Measurements from ENCODE around the gene ALKBH8.
"Not testable (repeated sequence)": the region's sequence is repeated elsewhere in the genome, so short reads cannot be mapped to it uniquely, and the experiment has no call there.

The ALKBH8 gene

GRCh38 chr11:107501713-107502112, 63.8 kb downstream of the ALKBH8 start:
- DNase-seq, result no peak

- not testable (repeated sequence) for DNase-seq
These were observed 68.2 kb downstream of the ALKBH8 start for GRCh38 chr11:107497371-107497770.

- no peak for DNase-seq
These were observed 69.5 kb downstream of the ALKBH8 start for GRCh38 chr11:107496011-107496410.

- DNase-seq, result no peak
These were observed 71.5 kb downstream of the ALKBH8 start for GRCh38 chr11:107494055-107494454.

- DNase-seq, result no peak
These were observed 72.4 kb downstream of the ALKBH8 start for GRCh38 chr11:107493117-107493516.

GRCh38 chr11:107490836-107491235, 74.7 kb downstream of the ALKBH8 start:
- DNase-seq, result no peak

- no peak for DNase-seq
These were observed 83.3 kb downstream of the ALKBH8 start for GRCh38 chr11:107482234-107482633.

GRCh38 chr11:107478922-107479321, 86.6 kb downstream of the ALKBH8 start:
- DNase-seq, result no peak

GRCh38 chr11:107477820-107478219, 87.7 kb downstream of the ALKBH8 start:
- DNase-seq, result no peak

GRCh38 chr11:107473792-107474191, 91.7 kb downstream of the ALKBH8 start:
- no peak for DNase-seq

GRCh38 chr11:107472966-107473365, 92.6 kb downstream of the ALKBH8 start:
- no peak for DNase-seq

- DNase-seq, result no peak
These were observed 96.9 kb downstream of the ALKBH8 start for GRCh38 chr11:107468596-107468995.

- no peak for DNase-seq
These were observed 97.8 kb downstream of the ALKBH8 start for GRCh38 chr11:107467696-107468095.

GRCh38 chr11:107466275-107466866, 99.2 kb downstream of the ALKBH8 start:
- DNase-seq, result not testable (repeated sequence)

- DNase-seq, result peak; percentile 92
These were observed 107.8 kb downstream of the ALKBH8 start, which contains the start of gene CWF19L2 for GRCh38 chr11:107457558-107458271. Gene CWF19L2, minus strand, starts transcription at chr11:107457825. Its CDS starts 9 bp downstream, at chr11:107457816.

- no peak for DNase-seq
These were observed 108.4 kb downstream of the ALKBH8 start for GRCh38 chr11:107457205-107457557.

GRCh38 chr11:107453594-107454286, 111.8 kb downstream of the ALKBH8 start:
- DNase-seq, result no peak
